Measurements from ENCODE around the gene SLC6A7.

SLC6A7 gene

DNA sequence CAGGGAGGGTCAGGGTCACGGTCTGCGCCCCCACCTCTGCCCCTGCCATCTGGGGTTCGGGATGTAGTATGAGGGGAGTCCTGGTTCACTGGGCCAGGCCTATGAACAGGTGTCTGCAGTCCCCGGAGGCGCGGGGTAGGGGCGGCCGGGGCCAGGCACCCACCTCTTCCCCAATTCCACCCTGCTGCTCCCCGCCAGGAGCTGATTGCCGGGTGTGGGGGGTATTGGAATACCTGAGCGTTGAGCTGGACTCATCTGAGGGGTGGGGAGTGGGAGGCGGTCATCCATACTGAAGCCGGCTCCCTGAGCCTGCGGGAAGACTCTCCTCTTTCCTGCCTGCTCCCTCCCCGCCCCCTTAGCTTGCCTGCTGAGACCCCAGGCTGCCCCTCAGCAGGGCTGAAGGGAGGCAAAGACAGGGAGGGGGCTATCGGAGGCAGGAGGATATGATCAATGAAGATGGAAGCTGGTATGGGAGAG, 679 bp downstream of the SLC6A7 start:
- no peak for DNase-seq (ENCODE audit: low read depth, low spot score)

DNA sequence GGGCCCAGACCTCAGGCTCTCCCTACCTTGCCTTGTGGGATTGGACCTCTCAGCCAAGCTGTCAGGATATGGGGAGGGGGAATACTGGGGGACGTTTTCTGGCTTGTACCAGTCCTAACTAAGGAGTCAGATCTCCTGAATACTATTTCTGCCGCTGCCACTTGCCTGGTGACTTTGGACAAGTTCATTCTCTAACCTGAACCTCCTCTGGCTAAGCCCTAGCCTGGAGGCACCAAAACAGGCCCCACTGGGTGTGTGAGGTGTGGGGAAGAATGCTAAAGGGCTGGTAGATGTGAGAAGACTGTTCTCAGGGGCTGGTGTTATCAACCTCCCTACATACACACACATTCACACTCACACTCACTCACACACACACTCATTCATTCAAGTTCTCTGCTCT, 1.1 kb downstream of the SLC6A7 start:
- no peak for DNase-seq (ENCODE audit: low read depth, low spot score)

DNA sequence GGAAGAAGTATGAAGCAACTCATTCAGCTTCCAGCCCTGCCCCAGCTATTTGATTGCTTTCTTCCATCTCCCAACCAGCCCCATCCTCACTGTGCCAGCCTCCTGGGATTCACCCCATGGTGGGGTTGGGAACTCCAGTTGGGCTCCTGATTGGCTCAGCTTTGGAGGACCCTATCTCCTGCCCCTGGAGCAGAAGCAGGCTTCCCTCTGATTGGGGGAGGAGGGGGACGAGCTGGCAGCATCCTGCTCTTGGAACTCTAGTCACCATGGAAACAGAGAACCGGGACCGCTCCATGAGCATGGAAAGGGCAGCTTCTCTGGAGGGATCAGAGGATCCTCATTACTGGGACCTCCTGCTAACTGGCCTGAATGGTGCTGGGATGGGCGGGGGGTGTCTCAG, 2.6 kb downstream of the SLC6A7 start:
- DNase-seq (ENCODE audit: low read depth, low spot score): no peak

DNA sequence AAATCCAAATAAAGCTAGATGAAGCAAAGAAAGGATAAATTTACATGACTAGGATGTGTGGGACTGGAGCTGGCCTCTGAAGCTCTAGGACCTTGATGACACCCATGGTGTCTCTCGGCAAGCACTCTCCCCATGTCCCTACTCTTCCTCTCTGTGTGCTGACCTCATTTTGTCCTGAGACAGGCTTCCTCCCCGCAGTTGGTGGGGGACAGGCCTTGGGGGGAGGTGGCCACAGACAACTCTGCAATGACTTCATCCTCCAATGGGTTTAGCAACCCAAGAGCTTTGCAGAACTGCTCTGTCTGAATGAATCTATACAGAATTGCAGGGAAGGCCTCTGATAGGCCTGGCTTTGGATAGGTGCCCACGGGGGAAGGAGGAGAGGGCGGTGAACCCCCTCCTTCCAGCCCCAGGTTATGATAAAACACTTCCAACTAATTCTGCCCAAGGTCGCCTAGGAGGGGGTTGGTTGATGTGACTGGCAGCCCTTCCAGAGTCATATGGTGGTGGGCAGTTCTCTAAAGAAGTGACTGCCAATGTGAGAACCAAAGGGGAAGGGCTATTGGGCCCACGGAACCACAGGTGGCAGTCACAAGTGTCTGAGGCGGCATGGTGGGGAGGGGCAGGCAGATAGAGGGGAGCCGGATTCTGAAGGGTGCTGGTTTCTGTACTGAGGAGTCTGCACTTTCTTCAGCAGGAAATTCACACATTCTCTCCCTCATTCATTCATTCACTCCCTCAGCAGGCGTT, 6.0 kb downstream of the SLC6A7 start:
- no peak for DNase-seq (ENCODE audit: low read depth, low spot score)

DNA sequence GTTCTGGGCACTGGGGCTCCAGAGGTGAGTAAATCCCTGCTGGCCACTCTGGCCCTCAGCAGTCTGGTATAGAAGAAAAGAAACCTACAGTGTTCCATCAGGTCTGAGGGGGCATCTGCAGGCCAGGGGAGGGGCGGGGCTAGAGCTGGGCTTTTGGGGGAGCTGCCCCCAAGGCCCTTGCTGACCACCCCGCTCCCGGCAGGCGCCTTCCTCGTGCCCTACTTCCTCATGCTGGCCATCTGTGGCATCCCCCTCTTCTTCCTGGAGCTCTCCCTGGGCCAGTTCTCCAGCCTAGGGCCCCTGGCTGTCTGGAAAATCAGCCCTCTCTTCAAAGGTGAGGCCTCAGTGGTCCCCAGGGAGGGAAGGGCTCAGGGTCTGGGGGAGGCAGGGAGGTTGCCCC, 6.7 kb downstream of the SLC6A7 start:
- DNase-seq (ENCODE audit: low read depth, low spot score): no peak

DNA sequence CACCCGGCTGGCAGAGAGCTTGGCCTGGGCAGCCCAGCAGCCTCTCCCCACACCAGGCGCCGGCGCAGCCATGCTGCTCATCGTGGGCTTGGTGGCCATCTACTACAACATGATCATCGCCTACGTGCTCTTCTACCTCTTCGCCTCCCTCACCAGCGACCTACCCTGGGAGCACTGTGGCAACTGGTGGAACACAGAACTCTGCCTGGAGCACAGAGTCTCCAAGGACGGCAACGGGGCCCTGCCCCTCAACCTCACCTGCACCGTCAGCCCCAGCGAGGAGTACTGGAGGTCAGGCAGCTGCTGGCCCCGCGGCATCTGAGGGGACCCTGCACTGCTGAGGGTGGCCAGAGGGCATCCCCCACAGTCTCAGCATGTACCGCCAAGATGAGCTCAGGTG, 7.1 kb downstream of the SLC6A7 start:
- DNase-seq (ENCODE audit: low read depth, low spot score): no peak

DNA sequence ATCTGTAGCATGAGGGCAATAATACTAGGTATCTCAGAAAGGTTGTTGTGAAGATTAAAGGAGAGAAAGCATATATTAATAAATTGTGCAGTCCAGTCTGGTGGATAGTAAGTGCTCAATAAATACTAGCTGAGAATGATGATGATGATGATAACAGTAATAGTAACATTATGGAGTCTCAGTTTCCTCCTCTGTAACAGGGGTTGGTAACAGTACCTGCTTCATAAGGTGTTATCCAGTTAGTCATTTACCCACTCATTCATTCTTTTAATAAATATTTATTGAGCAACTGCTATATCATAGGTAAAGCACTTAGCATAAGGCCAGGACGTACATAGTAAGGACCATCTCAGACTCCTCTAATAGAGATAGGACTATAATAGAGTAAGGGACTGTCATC, 7.6 kb downstream of the SLC6A7 start:
- no peak for DNase-seq (ENCODE audit: low read depth, low spot score)

DNA sequence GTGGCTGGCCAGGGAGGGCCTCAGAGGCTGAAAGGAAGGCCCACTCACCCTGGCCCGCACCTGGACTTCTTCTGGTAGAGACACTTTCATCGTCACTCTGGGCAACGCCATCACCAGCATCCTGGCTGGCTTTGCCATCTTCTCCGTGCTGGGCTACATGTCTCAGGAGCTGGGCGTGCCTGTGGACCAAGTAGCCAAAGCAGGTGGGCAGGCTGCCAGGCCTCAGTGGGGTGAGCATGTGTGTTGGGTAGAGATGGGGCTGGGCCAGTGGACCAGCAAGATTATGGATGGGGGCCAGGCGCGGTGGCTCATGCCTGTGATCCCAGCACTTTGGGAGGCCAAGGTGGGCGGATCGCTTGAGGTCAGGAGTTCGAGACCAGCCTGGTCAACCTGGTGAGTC, 12.6 kb downstream of the SLC6A7 start:
- DNase-seq (ENCODE audit: low read depth, low spot score): no peak

DNA sequence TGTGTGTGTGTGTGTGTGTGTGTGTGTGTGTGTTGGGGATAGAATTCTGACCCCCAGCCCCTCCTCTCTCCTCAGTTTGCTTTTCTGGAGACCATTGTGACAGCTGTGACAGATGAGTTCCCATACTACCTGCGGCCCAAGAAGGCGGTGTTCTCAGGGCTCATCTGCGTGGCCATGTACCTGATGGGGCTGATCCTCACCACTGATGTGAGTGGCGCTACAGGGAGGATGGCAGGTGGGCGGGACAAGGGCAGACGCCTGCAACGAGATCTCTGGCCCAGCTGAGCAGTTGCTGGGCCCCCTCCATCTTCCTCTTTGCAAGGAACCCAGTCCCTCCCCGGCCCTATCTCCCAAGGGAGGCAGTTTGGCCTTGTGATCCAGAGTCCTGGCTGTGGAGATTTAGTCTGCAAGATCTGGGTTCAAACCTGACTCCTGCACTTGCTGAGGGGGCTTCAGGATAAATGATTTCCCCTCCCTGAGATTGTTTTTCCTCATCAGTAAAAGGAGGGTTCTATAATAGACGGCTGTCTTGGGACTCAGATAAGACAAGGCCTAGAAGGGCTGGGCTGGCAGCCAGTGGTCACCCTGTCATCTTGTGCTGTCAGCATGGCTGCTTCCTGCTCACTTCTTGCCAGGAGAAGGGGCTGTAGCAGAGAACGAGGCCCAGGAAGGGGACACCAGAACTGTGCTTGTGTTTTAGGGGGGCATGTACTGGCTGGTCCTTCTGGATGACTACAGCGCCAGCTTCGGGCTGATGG, 14.1 kb downstream of the SLC6A7 start:
- DNase-seq (ENCODE audit: low read depth, low spot score): no peak

DNA sequence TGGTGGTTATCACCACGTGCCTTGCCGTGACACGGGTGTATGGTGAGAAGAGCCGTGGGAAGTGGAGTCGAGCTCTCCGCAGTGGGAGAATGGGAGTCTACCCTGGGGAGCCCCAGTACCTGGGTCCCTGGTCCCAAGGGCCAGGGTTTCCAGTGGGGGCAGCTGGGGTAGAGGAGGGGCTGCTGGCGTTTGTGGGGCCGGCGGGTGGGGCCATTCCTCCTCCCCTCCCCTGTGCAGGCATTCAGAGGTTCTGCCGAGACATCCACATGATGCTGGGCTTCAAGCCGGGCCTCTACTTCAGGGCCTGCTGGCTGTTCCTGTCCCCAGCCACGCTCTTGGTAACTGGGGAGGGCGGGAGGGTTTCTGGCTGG, 14.7 kb downstream of the SLC6A7 start:
- no peak for DNase-seq (ENCODE audit: low read depth, low spot score)

DNA sequence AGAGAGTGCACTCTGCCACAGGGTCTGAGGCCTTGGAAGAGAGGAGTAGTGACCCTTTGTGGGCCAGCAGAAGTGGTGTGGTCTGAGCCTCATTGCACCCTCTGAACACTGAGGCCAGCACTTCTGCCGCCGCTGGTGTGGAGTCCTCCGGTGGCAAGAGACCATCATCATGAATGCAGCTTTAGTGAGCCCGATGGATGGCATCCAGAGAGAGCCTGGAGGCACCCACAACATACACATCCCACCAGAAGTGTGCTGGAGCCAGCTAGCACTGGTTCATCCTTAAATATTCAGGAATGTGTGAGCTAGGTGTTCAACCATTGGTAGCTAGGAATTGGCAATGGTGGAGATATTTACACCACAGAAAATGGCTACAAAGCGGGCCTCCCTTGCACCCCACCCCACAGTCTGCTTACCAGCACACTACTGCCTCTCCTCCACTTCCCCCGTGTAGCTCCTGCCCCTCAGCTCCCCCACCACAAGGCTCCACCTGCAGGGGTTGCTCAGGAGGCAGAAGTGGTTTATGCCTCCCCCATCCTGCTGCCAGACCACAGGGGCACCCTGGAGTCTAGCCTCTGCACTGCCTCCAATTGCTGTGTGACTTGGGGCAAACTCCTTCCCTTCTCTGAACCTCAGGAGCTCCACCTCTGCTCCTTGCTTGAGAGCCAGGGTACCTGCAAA, 16.4 kb downstream of the SLC6A7 start:
- no peak for DNase-seq (ENCODE audit: low read depth, low spot score)

DNA sequence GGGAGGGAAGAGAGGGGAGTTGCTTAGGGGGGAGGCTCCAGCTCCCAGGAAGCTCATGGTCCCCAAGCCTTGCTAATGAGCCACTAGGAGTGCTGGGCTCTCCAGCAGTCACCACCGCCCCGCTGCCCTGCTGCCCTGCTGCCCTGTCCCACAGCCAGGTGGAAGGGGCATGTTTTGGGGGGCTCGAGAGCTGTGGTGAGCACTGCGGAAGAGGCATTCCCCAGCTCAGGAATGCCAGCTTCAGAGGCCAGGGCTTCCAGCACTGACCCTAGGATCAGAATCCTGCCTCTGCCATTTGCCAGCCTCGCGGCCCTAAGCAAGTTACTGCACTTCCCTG, 16.9 kb downstream of the SLC6A7 start:
- no peak for DNase-seq (ENCODE audit: low read depth, low spot score)

DNA sequence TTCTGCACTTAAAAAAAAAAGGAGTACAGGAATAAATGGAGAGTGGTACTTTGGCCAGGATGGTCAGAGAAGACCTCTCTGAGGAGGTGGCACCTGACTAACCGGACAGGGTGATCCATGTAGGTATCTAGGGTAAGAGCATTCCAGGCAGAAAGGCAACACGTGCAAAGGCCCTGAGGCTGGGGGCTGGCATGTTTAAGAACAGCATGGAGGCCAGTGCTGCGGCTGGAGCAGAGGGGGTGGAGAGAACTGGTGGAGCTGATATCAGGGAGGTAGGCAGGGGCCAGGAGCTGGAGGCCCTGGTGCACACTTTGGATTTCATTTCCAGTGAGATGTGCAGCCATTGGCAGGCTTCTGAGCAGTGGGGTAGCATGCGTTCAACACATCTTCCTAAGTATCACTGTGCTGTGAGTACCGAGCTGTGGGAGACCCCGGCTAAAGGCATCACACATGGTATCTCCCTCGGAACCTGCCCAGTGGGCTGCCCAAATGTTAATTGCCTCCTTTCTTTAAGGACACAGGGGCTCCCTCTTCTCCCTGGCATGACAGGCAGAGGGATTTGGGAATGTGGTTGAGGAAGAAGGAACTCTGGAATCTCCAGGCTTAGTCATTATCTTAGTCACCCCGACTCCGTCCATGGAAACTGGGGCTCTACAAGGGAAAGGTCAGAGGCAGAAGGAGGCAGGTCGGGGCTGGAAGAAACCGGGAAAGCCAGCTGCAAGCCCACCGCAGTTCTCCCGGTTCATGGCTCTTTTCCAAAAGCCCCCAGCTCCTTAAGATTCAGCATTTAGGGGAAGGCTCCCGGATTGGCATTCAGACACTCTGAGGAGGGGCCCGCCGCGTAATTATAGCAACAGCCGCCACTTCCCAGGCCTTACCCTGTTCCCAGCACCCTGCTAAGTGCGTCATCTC, 18.6 kb downstream of the SLC6A7 start:
- no peak for DNase-seq (ENCODE audit: low read depth, low spot score)

DNA sequence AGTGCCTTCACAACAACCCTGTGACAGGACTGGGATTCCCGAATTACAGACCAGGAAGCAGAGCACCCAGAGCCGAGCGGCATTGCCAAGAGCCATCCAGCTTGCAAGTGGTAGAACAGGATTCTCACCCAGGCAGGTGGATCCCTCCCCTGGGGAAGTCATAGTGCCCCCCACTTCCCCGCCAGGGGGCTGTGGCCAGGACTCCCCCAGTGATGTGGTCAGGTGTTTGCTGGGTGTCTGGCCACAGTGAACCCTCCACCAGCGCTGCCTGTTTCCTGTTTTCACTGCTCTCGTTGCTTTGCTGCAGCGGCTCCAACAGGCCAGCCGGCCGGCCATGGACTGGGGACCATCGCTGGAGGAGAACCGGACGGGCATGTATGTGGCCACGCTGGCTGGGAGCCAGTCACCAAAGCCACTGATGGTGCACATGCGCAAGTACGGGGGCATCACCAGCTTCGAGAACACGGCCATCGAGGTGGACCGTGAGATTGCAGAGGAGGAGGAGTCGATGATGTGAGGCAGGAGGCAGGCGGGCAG, 19.3 kb downstream of the SLC6A7 start:
- DNase-seq (ENCODE audit: low read depth, low spot score): no peak

DNA sequence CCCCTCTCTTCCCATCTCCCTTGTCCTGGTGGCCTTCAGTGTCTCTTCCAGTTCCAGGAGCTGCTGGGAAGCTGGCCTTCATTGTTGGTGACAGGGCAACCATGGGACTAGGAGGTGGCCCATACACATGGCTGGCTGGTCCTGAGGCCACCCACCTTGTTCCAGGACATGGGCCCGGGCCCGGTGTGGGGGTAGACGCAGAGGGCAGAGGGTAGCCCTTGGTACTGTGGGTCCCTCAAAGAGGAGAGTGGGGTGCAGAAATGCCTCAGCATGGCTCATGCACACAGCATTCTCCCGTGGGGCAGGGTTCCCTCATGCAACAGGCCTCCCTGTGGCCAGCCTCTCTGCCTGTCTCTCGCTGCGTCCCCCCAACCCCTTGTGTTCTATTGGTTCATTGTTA, 20.8 kb downstream of the SLC6A7 start:
- DNase-seq (ENCODE audit: low read depth, low spot score): no peak

DNA sequence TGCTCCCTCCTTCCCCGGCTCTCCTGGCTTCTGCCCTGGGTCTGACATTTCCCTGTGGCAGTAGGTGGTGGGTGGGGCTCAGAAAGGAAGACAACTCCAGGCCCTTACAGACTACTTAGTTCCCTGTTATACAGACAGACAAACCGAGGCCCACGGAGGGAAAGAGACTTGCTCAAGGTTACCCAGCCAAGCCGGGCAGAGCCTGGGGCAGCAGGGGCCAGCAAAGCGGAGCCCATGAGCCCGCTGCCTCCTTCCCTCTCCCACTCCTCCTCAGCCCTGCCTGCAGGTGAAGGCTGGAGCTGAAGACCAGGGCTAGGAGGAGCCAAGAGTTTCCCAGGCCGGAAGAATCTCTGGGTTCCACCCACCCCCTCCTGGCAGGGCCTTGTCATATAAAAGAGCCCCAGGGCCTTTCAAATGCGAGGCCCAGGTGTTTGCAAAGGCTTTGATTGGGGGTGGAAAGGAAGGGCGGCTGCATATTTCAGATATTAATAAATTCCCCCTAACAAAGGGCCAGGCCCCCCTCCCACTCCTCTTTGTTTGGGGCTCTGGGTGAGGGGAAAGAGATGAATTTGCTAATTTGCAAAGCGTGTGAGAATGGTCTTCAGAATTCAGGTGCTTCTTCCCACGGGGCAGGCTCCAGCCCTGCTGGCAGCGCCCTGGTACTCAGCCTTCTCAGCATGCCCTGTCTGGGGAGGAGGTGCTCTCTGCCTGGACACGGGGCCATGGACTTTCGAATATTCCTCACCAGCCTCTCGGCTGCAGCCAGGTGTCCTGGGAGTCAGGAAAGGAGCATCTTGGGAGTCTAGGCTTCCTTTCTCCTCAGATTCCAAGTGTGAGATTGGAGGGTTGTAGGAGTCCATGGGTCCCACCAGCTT, 21.5 kb downstream of the SLC6A7 start:
- DNase-seq (ENCODE audit: low read depth, low spot score): no peak

DNA sequence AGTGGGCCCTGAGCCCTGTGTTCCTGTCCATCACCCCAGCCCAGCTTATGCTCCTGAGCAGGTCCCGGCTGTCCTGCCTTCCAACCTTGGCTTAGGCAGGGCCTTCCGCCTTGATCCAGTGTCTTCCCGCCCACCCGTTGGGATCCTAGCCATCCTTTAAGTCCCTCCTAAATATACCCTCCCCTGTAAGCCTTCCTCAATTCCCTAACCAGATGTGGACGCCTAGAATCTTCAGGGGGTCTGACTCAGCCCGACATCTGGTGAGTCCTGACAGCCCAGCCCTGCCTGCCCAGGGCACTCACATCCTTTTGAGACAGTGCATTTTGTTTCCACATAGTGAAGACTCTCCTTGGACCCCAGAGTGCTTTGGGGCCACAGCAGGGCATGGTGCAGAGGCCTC, 23.7 kb downstream of the SLC6A7 start:
- no peak for DNase-seq (ENCODE audit: low read depth, low spot score)

DNA sequence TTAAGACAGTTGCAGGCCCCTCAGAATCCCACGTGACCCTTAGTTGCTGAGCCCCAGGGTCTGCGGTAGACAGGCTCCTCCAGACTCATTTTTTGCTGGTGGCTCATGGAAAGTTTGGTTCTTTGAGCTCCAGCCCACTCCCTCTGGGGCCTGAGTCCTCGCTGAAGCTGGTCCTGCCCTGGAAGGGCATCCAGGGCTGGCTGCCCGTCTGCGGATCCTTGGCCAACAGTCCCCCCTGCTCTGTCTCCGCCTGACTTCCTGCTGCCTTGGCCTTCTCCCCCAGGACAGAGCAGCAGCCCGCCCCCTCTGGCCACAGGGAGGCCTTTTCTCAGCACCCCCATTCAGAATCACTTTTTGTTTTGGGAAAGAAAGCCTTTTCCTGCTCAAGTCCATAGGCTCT, 24.4 kb downstream of the SLC6A7 start:
- DNase-seq (ENCODE audit: low read depth, low spot score): no peak

DNA sequence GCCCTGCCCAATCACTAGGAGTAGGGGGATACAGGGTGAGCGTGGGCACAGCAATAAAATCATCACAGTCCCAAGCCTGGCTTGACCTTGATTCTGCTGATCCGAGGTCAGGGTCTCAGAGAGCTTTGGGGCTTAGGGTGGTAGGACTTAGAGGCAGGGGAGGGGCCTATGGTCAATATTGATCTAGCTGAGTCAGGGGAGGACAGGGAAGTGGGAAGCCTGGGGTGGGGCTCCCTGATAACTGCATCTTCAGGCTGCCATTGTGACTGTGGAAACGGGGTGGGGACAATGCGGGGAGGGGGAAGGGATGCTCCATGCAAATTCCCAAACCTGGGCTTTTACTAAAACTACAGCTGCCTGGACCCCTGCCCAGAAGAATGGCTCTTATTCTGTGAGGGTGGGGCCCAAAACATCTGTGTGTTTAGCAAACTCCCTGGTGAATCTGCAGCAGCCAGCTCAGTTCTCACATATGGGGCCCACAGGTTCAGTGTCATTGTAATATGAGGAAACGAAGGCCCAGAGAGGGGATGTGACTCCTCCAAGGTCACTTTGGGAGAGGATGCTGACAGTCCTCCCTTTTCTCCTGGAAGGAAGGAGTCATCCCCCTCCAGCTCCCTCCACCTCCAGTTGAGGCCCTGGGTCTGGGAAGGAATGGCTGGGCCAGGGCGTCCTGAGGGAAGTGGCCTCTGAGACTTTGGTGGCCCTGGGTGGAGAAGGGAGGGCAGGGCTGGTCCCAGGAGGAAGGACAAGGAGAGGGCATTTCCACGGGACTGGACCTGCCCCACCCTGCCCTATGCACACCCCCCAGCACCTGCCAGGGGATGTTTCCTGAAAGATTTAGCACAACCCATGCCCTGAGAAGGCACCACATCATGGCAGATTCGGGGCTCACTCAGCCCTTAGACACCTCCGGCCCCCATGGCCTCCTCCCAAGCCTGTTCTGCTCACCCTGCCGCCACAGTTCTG, 26.4 kb downstream of the SLC6A7 start:
- no peak for DNase-seq (ENCODE audit: low read depth, low spot score)
